ENCODE data around the gene BICD1. TPM values are rescaled to one million over a fixed set of nuclear protein-coding genes. Genes with fewer than 3 reads are reported as not detected.

The BICD1 gene
- total and polyA plus RNA-seq, 2 experiments from 2014 or later = 59.3 to 83.6 TPM

GRCh38 chr12:32301216-32301615 lies 194.6 kb downstream of the BICD1 start (continued):
- TF ChIP-seq, protein P1, sequence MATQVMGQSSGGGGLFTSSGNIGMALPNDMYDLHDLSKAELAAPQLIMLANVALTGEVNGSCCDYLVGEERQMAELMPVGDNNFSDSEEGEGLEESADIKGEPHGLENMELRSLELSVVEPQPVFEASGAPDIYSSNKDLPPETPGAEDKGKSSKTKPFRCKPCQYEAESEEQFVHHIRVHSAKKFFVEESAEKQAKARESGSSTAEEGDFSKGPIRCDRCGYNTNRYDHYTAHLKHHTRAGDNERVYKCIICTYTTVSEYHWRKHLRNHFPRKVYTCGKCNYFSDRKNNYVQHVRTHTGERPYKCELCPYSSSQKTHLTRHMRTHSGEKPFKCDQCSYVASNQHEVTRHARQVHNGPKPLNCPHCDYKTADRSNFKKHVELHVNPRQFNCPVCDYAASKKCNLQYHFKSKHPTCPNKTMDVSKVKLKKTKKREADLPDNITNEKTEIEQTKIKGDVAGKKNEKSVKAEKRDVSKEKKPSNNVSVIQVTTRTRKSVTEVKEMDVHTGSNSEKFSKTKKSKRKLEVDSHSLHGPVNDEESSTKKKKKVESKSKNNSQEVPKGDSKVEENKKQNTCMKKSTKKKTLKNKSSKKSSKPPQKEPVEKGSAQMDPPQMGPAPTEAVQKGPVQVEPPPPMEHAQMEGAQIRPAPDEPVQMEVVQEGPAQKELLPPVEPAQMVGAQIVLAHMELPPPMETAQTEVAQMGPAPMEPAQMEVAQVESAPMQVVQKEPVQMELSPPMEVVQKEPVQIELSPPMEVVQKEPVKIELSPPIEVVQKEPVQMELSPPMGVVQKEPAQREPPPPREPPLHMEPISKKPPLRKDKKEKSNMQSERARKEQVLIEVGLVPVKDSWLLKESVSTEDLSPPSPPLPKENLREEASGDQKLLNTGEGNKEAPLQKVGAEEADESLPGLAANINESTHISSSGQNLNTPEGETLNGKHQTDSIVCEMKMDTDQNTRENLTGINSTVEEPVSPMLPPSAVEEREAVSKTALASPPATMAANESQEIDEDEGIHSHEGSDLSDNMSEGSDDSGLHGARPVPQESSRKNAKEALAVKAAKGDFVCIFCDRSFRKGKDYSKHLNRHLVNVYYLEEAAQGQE (IDR thresholded peaks at IDR 0.05; ENCODE audit: unreplicated experiment) = no peak
- TF ChIP-seq, protein P2, sequence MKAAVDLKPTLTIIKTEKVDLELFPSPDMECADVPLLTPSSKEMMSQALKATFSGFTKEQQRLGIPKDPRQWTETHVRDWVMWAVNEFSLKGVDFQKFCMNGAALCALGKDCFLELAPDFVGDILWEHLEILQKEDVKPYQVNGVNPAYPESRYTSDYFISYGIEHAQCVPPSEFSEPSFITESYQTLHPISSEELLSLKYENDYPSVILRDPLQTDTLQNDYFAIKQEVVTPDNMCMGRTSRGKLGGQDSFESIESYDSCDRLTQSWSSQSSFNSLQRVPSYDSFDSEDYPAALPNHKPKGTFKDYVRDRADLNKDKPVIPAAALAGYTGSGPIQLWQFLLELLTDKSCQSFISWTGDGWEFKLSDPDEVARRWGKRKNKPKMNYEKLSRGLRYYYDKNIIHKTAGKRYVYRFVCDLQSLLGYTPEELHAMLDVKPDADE (IDR thresholded peaks at IDR 0.05) = no peak

GRCh38 chr12:32302218-32303173 lies 195.8 kb downstream of the BICD1 start:
- H3F3A ChIP-seq (replicated peaks; ENCODE audit: low read depth) = peaks cover 8% of the 10 kb centered on the region; the same call in 1 of the 2 replicates
- H3K36me3 ChIP-seq (ENCODE audit: insufficient read depth) = no peaks in the 10 kb centered on the region
- no peak overlapping the region for H2AFZ ChIP-seq
- no peaks in the 10 kb centered on the region for H3K9me2 ChIP-seq (ENCODE audit: insufficient read depth)
- peak; percentile 97 for ATAC-seq
- H3K4me1 ChIP-seq (ENCODE audit: insufficient read depth) = no peaks in the 10 kb centered on the region
- TF ChIP-seq, protein P3, sequence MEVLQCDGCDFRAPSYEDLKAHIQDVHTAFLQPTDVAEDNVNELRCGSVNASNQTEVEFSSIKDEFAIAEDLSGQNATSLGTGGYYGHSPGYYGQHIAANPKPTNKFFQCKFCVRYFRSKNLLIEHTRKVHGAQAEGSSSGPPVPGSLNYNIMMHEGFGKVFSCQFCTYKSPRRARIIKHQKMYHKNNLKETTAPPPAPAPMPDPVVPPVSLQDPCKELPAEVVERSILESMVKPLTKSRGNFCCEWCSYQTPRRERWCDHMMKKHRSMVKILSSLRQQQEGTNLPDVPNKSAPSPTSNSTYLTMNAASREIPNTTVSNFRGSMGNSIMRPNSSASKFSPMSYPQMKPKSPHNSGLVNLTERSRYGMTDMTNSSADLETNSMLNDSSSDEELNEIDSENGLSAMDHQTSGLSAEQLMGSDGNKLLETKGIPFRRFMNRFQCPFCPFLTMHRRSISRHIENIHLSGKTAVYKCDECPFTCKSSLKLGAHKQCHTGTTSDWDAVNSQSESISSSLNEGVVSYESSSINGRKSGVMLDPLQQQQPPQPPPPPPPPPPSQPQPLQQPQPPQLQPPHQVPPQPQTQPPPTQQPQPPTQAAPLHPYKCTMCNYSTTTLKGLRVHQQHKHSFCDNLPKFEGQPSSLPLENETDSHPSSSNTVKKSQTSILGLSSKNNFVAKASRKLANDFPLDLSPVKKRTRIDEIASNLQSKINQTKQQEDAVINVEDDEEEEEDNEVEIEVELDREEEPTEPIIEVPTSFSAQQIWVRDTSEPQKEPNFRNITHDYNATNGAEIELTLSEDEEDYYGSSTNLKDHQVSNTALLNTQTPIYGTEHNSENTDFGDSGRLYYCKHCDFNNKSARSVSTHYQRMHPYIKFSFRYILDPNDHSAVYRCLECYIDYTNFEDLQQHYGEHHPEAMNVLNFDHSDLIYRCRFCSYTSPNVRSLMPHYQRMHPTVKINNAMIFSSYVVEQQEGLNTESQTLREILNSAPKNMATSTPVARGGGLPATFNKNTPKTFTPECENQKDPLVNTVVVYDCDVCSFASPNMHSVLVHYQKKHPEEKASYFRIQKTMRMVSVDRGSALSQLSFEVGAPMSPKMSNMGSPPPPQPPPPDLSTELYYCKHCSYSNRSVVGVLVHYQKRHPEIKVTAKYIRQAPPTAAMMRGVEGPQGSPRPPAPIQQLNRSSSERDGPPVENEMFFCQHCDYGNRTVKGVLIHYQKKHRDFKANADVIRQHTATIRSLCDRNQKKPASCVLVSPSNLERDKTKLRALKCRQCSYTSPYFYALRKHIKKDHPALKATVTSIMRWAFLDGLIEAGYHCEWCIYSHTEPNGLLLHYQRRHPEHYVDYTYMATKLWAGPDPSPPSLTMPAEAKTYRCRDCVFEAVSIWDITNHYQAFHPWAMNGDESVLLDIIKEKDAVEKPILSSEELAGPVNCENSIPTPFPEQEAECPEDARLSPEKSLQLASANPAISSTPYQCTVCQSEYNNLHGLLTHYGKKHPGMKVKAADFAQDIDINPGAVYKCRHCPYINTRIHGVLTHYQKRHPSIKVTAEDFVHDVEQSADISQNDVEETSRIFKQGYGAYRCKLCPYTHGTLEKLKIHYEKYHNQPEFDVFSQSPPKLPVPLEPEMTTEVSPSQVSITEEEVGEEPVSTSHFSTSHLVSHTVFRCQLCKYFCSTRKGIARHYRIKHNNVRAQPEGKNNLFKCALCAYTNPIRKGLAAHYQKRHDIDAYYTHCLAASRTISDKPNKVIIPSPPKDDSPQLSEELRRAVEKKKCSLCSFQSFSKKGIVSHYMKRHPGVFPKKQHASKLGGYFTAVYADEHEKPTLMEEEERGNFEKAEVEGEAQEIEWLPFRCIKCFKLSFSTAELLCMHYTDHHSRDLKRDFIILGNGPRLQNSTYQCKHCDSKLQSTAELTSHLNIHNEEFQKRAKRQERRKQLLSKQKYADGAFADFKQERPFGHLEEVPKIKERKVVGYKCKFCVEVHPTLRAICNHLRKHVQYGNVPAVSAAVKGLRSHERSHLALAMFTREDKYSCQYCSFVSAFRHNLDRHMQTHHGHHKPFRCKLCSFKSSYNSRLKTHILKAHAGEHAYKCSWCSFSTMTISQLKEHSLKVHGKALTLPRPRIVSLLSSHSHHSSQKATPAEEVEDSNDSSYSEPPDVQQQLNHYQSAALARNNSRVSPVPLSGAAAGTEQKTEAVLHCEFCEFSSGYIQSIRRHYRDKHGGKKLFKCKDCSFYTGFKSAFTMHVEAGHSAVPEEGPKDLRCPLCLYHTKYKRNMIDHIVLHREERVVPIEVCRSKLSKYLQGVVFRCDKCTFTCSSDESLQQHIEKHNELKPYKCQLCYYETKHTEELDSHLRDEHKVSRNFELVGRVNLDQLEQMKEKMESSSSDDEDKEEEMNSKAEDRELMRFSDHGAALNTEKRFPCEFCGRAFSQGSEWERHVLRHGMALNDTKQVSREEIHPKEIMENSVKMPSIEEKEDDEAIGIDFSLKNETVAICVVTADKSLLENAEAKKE (CRISPR knock-in tag; IDR thresholded peaks at IDR 0.05) = no peak
- TF ChIP-seq CTCF (conservative IDR thresholded peaks at IDR 0.05; ENCODE audit: low read depth in 2 of 2) (peak; percentile 70 to 78), JUNB (IDR thresholded peaks at IDR 0.05; ENCODE audit: unreplicated experiment) (no peak)
- peaks cover 6% of the 10 kb centered on the region; the same call in 1 of the 2 replicates for H3K79me2 ChIP-seq (replicated peaks; ENCODE audit: insufficient read depth)
- peaks cover 2% of the 10 kb centered on the region for H3K27me3 Mint-ChIP-seq (ENCODE audit: insufficient read depth, low read depth, poor library complexity)
- no peak overlapping the region for H3K4me2 ChIP-seq
- H4K20me1 ChIP-seq (replicated peaks; ENCODE audit: insufficient read depth) = no peaks in the 10 kb centered on the region; the same call in 1 of the 2 replicates
- H3K36me3 Mint-ChIP-seq (ENCODE audit: low read depth) = peaks cover 11% of the 10 kb centered on the region; the same call in 2 of the 3 replicates
- H3K9me3 Mint-ChIP-seq = no peaks in the 10 kb centered on the region
- DNase-seq (ENCODE audit: low spot score) = peak; percentile 83
- no peak overlapping the region for H3K4me3 ChIP-seq
- no peak overlapping the region for H3K27ac ChIP-seq (ENCODE audit: low read depth)
- peaks cover 3% of the 10 kb centered on the region; the same call in 2 of the 3 replicates for H3K4me1 Mint-ChIP-seq
- no peaks in the 10 kb centered on the region for H3K27me3 ChIP-seq (ENCODE audit: insufficient read depth)
- 0 out of 2 replicates have a peak overlapping the region, but pooled peaks have one; percentile 3 for H3K27ac Mint-ChIP-seq
- no peak overlapping the region for H3K4me3 Mint-ChIP-seq
